ENCODE results near the gene MNT.

GRCh38 chr17:2388683-2389055 is 12.2 kb downstream of the MNT start:
- no peak for TF ChIP-seq CTCF (conservative IDR thresholded peaks at IDR 0.05; ENCODE audit: low read depth, low read length)
- no peak for TF ChIP-seq EZH2 (IDR thresholded peaks at IDR 0.05; ENCODE audit: borderline replicate concordance, low read depth, low read length, poor library complexity, severe bottlenecking)

Data from A673 (cell line).